ENCODE results near the gene AURKA. TPM values are rescaled to one million over a fixed set of nuclear protein-coding genes. Genes with fewer than 3 reads are reported as not detected.

AURKA gene
- total and polyA plus RNA-seq, 2 experiments from 2014 or later: 75.8 to 82.0 TPM

- peaks cover 39% of the 10 kb centered on the region for H3K36me3 Mint-ChIP-seq (ENCODE audit: low read depth)
- H3K27ac Mint-ChIP-seq: no peak overlapping the region
- TF ChIP-seq CREB1 (CRISPR knock-in tag; IDR thresholded peaks at IDR 0.05; ENCODE audit: low read depth): no peak
- no peak for TF ChIP-seq NANOG (IDR thresholded peaks at IDR 0.05; ENCODE audit: borderline replicate concordance)
- TF ChIP-seq, protein P1, sequence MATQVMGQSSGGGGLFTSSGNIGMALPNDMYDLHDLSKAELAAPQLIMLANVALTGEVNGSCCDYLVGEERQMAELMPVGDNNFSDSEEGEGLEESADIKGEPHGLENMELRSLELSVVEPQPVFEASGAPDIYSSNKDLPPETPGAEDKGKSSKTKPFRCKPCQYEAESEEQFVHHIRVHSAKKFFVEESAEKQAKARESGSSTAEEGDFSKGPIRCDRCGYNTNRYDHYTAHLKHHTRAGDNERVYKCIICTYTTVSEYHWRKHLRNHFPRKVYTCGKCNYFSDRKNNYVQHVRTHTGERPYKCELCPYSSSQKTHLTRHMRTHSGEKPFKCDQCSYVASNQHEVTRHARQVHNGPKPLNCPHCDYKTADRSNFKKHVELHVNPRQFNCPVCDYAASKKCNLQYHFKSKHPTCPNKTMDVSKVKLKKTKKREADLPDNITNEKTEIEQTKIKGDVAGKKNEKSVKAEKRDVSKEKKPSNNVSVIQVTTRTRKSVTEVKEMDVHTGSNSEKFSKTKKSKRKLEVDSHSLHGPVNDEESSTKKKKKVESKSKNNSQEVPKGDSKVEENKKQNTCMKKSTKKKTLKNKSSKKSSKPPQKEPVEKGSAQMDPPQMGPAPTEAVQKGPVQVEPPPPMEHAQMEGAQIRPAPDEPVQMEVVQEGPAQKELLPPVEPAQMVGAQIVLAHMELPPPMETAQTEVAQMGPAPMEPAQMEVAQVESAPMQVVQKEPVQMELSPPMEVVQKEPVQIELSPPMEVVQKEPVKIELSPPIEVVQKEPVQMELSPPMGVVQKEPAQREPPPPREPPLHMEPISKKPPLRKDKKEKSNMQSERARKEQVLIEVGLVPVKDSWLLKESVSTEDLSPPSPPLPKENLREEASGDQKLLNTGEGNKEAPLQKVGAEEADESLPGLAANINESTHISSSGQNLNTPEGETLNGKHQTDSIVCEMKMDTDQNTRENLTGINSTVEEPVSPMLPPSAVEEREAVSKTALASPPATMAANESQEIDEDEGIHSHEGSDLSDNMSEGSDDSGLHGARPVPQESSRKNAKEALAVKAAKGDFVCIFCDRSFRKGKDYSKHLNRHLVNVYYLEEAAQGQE (IDR thresholded peaks at IDR 0.05; ENCODE audit: unreplicated experiment): no peak
- no peak for TF ChIP-seq ETS1 (IDR thresholded peaks at IDR 0.05)
- no peak for TF ChIP-seq CTCF (conservative IDR thresholded peaks at IDR 0.05; ENCODE audit: low read depth in 2 of 2)
- TF ChIP-seq ZNF114 (CRISPR knock-in tag; IDR thresholded peaks at IDR 0.05): no peak
- TF ChIP-seq POLR2AphosphoS5 (IDR thresholded peaks at IDR 0.05; ENCODE audit: low read depth): no peak
- TF ChIP-seq EZH2 (IDR thresholded peaks at IDR 0.05; ENCODE audit: low read depth, unreplicated experiment): no peak
- no peak for TF ChIP-seq STAT1 (IDR thresholded peaks at IDR 0.05; ENCODE audit: unreplicated experiment)
- no peak for TF ChIP-seq ZNF331 (CRISPR knock-in tag; IDR thresholded peaks at IDR 0.05; ENCODE audit: low read depth)
- TF ChIP-seq JUNB (IDR thresholded peaks at IDR 0.05; ENCODE audit: unreplicated experiment): no peak
- Histone ChIP-seq H2AFZ (no peak overlapping the region), H4K20me1 (replicated peaks; ENCODE audit: insufficient read depth) (no peaks in the 10 kb centered on the region), H3K79me2 (replicated peaks; ENCODE audit: insufficient read depth) (no peaks in the 10 kb centered on the region), H3K27me3 (ENCODE audit: insufficient read depth) (no peaks in the 10 kb centered on the region), H3K4me2 (no peak overlapping the region), H3K4me3 (no peak overlapping the region), H3F3A (replicated peaks; ENCODE audit: low read depth) (no peaks in the 10 kb centered on the region), H3K27ac (ENCODE audit: low read depth) (no peak overlapping the region), H3K4me1 (ENCODE audit: insufficient read depth) (no peaks in the 10 kb centered on the region), H3K36me3 (ENCODE audit: insufficient read depth) (peaks cover 5% of the 10 kb centered on the region; the same call in 1 of the 2 replicates), H3K9me2 (ENCODE audit: insufficient read depth) (no peaks in the 10 kb centered on the region)
- peaks cover 6% of the 10 kb centered on the region for H3K27me3 Mint-ChIP-seq (ENCODE audit: insufficient read depth, low read depth, poor library complexity)
- H3K4me1 Mint-ChIP-seq: no peaks in the 10 kb centered on the region
- H3K9me3 Mint-ChIP-seq: peaks cover 96% of the 10 kb centered on the region
- ATAC-seq: no peak
- H3K4me3 Mint-ChIP-seq: no peak overlapping the region
- no peak for DNase-seq (ENCODE audit: low spot score)
Measured at GRCh38 chr20:56324806-56325205, 67.2 kb downstream of the AURKA start.
